WTC11 (cell line): ENCODE measurements around the gene ZNF835. TPM values are rescaled to one million over a fixed set of nuclear protein-coding genes. Genes with fewer than 3 reads are reported as not detected.

Source experiments
- ATAC-seq: fragments of 200-7000 bp; cut with Tn5 transposase; 2 replicates; pipeline ENCODE4 v1.10.0; 2021; ENCODE audit warnings: mild to moderate bottlenecking, moderate library complexity
- CTCF ChIA-PET: fragments of 300-600 bp; sonication (Branson Sonifier 250); formaldehyde crosslinking; loops from one replicate; lab custom pipeline; 2021; ENCODE audit warnings: antibody characterized with exemption; lab: Charles Lee
- POLR2A ChIA-PET: fragments of 350-600 bp; sonication (Branson Sonifier 250); formaldehyde crosslinking; loops from one replicate; lab custom pipeline; 2021; ENCODE audit warnings: antibody characterized with exemption; lab: Charles Lee
- DNase-seq: peaks from one replicate; pipeline ENCODE4 v3.0.0; 2021; ENCODE audit warnings: low spot score
- H3K27ac Mint-ChIP-seq: 2 replicates; pipeline ENCODE4 v1.8.0; 2021; ENCODE audit warnings: mixed read lengths
- H3K27me3 Mint-ChIP-seq: 2 replicates; pipeline ENCODE4 v1.8.0; 2021; ENCODE audit warnings: low read depth, mild to moderate bottlenecking, moderate library complexity, mixed read lengths
- H3K36me3 Mint-ChIP-seq: 2 replicates; pipeline ENCODE4 v1.8.0; 2021; ENCODE audit warnings: mixed read lengths
- H3K4me1 Mint-ChIP-seq: 2 replicates; pipeline ENCODE4 v1.8.0; 2022; ENCODE audit warnings: mixed read lengths
- H3K4me3 Mint-ChIP-seq: 2 replicates; pipeline ENCODE4 v1.8.0; 2021; ENCODE audit warnings: mild to moderate bottlenecking, moderate library complexity, mixed read lengths
- H3K9me3 Mint-ChIP-seq: 2 replicates; pipeline ENCODE4 v1.8.0; 2021; ENCODE audit warnings: mixed read lengths
- ATF1 ChIP-seq: sonication (generic); formaldehyde crosslinking; IDR thresholded peaks from 2 replicates; pipeline ENCODE4 v1.8.1; 2023; ENCODE audit warnings: mild to moderate bottlenecking, moderate library complexity, missing genetic modification reagents
- IRF1 ChIP-seq: sonication (generic); formaldehyde crosslinking; IDR thresholded peaks from 2 replicates; pipeline ENCODE4 v1.8.0; 2023; ENCODE audit warnings: missing genetic modification reagents
- NFATC4 ChIP-seq: fragments of 250-450 bp; sonication (Bioruptor Pico); IDR thresholded peaks from 2 replicates; pipeline ENCODE4 v1.9.0; 2021; ENCODE audit warnings: mild to moderate bottlenecking
- OVOL2 ChIP-seq: fragments of 250-450 bp; sonication (Bioruptor Pico); IDR thresholded peaks from 2 replicates; pipeline ENCODE4 v1.9.0; 2021; ENCODE audit warnings: mild to moderate bottlenecking, borderline replicate concordance
- TP53 ChIP-seq: sonication (generic); formaldehyde crosslinking; IDR thresholded peaks from 2 replicates; pipeline ENCODE4 v1.8.1; 2023; ENCODE audit warnings: mild to moderate bottlenecking, missing genetic modification reagents
- USF1 ChIP-seq: sonication (generic); formaldehyde crosslinking; IDR thresholded peaks from 2 replicates; pipeline ENCODE4 v1.8.0; 2022; ENCODE audit warnings: mild to moderate bottlenecking, missing genetic modification reagents
- ZNF232 ChIP-seq: sonication (generic); formaldehyde crosslinking; IDR thresholded peaks from 2 replicates; pipeline ENCODE4 v1.8.0; 2022; ENCODE audit warnings: mild to moderate bottlenecking, missing genetic modification reagents
- ZNF263 ChIP-seq: sonication (generic); formaldehyde crosslinking; IDR thresholded peaks from 2 replicates; pipeline ENCODE4 v1.8.1; 2022; ENCODE audit warnings: low read depth, mild to moderate bottlenecking, moderate library complexity, missing genetic modification reagents
- total RNA-seq: library from RNA; stranded (reverse); gene quantifications from 3 replicates; pipeline ENCODE4 v1.2.3, GENCODE V29; 2021
- TF ChIP-seq, protein P1 (sequence below): sonication (generic); formaldehyde crosslinking; IDR thresholded peaks from 2 replicates; pipeline ENCODE4 v1.8.1; 2022; ENCODE audit warnings: missing genetic modification reagents, borderline replicate concordance
- TF ChIP-seq, protein P2 (sequence below): sonication (generic); formaldehyde crosslinking; IDR thresholded peaks from 2 replicates; pipeline ENCODE4 v1.8.1; 2022; ENCODE audit warnings: mild to moderate bottlenecking, moderate library complexity, missing genetic modification reagents
- TF ChIP-seq, protein P3 (sequence below): sonication (generic); formaldehyde crosslinking; IDR thresholded peaks from 2 replicates; pipeline ENCODE4 v1.8.1; 2022; ENCODE audit warnings: low read depth, missing genetic modification reagents, borderline replicate concordance
- TF ChIP-seq, protein P4 (sequence below): sonication (generic); formaldehyde crosslinking; IDR thresholded peaks from 2 replicates; pipeline ENCODE4 v1.8.1; 2023; ENCODE audit warnings: mild to moderate bottlenecking, missing genetic modification reagents, borderline replicate concordance

Gene ZNF835
- total RNA-seq, 1 experiment from 2014 or later, result 0.17 TPM

DNA sequence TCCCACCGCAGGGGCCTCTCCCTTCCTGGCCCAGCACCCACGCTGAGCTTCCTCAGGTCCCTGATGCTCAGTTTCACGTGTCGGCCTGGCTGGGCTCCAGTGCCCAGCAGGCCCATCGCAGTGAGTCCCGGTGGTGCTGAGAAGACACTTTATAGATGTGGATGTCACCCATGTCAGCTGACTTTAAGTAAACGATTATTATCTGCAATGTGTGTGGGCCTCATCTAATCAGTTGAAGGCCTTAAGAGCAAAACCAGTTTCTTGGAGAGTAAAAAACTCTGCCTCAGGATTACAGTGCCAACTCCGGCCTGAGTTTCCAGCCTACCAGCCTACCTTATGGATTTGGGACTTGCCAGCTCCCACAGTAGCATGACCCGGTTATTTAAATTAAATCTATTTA lies 45.8 kb downstream of the ZNF835 start:
- Mint-ChIP-seq H3K36me3 (peaks cover 76% of the 10 kb centered on the region), H3K27me3 (peaks cover 8% of the 10 kb centered on the region; the same call in 1 of the 2 replicates), H3K4me1 (no peaks in the 10 kb centered on the region), H3K9me3 (peaks cover 60% of the 10 kb centered on the region), H3K27ac (no peak overlapping the region), H3K4me3 (no peak overlapping the region)
- no peak for ATAC-seq
- no peak for DNase-seq
- ChIA-PET CTCF (no interaction called here), POLR2A (no interaction called here)
- no peak for TF ChIP-seq ZNF263 (CRISPR knock-in tag)
- no peak for TF ChIP-seq TP53 (CRISPR knock-in tag)
- TF ChIP-seq, protein P1, sequence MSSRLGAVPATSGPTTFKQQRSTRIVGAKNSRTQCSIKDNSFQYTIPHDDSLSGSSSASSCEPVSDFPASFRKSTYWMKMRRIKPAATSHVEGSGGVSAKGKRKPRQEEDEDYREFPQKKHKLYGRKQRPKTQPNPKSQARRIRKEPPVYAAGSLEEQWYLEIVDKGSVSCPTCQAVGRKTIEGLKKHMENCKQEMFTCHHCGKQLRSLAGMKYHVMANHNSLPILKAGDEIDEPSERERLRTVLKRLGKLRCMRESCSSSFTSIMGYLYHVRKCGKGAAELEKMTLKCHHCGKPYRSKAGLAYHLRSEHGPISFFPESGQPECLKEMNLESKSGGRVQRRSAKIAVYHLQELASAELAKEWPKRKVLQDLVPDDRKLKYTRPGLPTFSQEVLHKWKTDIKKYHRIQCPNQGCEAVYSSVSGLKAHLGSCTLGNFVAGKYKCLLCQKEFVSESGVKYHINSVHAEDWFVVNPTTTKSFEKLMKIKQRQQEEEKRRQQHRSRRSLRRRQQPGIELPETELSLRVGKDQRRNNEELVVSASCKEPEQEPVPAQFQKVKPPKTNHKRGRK (CRISPR knock-in tag), result no peak
- TF ChIP-seq, protein P2, sequence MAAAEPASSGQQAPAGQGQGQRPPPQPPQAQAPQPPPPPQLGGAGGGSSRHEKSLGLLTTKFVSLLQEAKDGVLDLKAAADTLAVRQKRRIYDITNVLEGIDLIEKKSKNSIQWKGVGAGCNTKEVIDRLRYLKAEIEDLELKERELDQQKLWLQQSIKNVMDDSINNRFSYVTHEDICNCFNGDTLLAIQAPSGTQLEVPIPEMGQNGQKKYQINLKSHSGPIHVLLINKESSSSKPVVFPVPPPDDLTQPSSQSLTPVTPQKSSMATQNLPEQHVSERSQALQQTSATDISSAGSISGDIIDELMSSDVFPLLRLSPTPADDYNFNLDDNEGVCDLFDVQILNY (CRISPR knock-in tag), result no peak
- TF ChIP-seq IRF1 (CRISPR knock-in tag), result no peak

DNA sequence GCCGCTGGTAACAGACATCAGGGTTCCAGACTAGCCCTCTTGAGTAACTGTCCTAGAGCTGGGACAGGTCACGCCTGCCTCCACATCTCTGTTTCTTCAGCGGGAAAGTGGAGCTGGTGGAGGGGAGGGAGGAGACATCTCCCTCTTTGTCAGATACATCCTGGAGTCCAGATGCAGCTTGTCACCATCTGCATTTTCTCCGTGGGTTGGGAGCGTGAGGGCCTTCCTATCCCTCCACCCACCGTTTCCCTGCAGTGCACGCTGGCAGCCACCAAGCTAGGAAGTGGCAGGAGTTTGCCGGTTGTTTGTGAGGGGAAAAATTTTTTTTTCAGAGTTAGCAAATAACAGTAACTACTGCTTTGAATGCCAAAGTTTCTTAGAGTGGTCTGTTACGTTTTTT lies 48.6 kb downstream of the ZNF835 start:
- Mint-ChIP-seq H3K36me3 (peaks cover 78% of the 10 kb centered on the region), H3K4me3 (no peak overlapping the region), H3K27ac (no peak overlapping the region), H3K9me3 (peaks cover 56% of the 10 kb centered on the region), H3K27me3 (peaks cover 6% of the 10 kb centered on the region; the same call in 1 of the 2 replicates), H3K4me1 (no peaks in the 10 kb centered on the region)
- TF ChIP-seq ZNF232, result no peak
- POLR2A ChIA-PET, result no interaction called here
- DNase-seq (no peak), ATAC-seq (no peak)
- CTCF ChIA-PET, result no interaction called here

DNA sequence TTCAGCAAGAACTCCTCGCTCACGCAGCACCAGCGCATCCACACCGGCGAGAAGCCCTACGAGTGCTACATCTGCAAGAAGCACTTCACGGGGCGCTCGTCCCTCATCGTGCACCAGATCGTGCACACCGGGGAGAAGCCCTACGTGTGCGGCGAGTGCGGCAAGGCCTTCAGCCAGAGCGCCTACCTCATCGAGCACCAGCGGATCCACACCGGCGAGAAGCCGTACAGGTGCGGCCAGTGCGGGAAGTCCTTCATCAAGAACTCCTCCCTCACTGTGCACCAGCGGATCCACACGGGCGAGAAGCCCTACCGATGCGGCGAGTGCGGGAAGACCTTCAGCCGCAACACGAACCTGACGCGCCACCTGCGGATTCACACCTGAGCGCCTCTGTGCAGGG lies 49.2 kb downstream of the ZNF835 start:
- CTCF ChIA-PET, result no interaction called here
- peaks cover 79% of the 10 kb centered on the region for H3K36me3 Mint-ChIP-seq
- ATAC-seq (no peak), DNase-seq (no peak)
- POLR2A ChIA-PET, result no interaction called here
- TF ChIP-seq ATF1 (CRISPR knock-in tag), result no peak
- TF ChIP-seq TP53 (CRISPR knock-in tag), result no peak
- no peak for TF ChIP-seq NFATC4
- TF ChIP-seq, protein P3, sequence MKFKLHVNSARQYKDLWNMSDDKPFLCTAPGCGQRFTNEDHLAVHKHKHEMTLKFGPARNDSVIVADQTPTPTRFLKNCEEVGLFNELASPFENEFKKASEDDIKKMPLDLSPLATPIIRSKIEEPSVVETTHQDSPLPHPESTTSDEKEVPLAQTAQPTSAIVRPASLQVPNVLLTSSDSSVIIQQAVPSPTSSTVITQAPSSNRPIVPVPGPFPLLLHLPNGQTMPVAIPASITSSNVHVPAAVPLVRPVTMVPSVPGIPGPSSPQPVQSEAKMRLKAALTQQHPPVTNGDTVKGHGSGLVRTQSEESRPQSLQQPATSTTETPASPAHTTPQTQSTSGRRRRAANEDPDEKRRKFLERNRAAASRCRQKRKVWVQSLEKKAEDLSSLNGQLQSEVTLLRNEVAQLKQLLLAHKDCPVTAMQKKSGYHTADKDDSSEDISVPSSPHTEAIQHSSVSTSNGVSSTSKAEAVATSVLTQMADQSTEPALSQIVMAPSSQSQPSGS (CRISPR knock-in tag), result no peak
- TF ChIP-seq, protein P4, sequence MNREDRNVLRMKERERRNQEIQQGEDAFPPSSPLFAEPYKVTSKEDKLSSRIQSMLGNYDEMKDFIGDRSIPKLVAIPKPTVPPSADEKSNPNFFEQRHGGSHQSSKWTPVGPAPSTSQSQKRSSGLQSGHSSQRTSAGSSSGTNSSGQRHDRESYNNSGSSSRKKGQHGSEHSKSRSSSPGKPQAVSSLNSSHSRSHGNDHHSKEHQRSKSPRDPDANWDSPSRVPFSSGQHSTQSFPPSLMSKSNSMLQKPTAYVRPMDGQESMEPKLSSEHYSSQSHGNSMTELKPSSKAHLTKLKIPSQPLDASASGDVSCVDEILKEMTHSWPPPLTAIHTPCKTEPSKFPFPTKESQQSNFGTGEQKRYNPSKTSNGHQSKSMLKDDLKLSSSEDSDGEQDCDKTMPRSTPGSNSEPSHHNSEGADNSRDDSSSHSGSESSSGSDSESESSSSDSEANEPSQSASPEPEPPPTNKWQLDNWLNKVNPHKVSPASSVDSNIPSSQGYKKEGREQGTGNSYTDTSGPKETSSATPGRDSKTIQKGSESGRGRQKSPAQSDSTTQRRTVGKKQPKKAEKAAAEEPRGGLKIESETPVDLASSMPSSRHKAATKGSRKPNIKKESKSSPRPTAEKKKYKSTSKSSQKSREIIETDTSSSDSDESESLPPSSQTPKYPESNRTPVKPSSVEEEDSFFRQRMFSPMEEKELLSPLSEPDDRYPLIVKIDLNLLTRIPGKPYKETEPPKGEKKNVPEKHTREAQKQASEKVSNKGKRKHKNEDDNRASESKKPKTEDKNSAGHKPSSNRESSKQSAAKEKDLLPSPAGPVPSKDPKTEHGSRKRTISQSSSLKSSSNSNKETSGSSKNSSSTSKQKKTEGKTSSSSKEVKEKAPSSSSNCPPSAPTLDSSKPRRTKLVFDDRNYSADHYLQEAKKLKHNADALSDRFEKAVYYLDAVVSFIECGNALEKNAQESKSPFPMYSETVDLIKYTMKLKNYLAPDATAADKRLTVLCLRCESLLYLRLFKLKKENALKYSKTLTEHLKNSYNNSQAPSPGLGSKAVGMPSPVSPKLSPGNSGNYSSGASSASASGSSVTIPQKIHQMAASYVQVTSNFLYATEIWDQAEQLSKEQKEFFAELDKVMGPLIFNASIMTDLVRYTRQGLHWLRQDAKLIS (CRISPR knock-in tag), result no peak
- TF ChIP-seq OVOL2 (CRISPR knock-in tag), result no peak
- no peak for TF ChIP-seq USF1
- H3K4me3 Mint-ChIP-seq, result no peak overlapping the region
- H3K4me1 Mint-ChIP-seq, result no peaks in the 10 kb centered on the region
- no peak overlapping the region for H3K27ac Mint-ChIP-seq
- peaks cover 9% of the 10 kb centered on the region; the same call in 1 of the 2 replicates for H3K27me3 Mint-ChIP-seq
- H3K9me3 Mint-ChIP-seq, result peaks cover 56% of the 10 kb centered on the region
